Body of pancreas (tissue), 4 donors: Measurements from ENCODE around the gene SLC16A5.

ENCODE experiments used
- POLR2A ChIP-seq, 3 donors: fragments of 450-650 bp; IDR thresholded peaks; one replicate each; pipeline ENCODE4 v1.6.1; 2016; ENCODE audit warnings: antibody characterized with exemption in 3 of 3, mild to moderate bottlenecking in 2 of 3
- TF ChIP-seq, protein P1 (sequence below), 7 experiments: fragments of 450-650 bp in 4 of 7; fragments of 200-600 bp in 3 of 7; sonication (generic) in 3 of 7; IDR thresholded peaks; one replicate each; pipeline ENCODE4 v1.5.1; 2016 to 2019; ENCODE audit warnings: antibody characterized with exemption in 7 of 7

DNA sequence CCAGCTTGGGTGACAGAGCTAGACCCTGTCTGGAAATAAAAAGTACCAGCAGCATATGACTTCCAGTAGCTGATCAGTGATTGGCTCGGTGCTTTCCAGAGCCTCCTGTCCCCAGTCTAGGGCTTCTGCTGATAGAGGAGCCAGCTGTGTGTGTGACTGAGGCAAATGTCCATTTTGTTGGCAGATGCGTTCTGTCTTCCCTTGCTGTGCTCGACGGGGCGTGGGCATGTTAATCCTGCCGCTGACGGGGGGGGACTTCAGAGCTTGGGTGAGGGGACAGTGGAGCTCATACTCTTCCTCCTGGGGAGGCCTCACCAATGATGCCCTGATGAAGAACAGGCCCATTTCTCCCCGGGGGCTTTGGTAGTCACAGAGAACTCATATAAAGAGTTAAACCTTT is 26.1 kb upstream of the SLC16A5 start:
- TF ChIP-seq, protein P1, sequence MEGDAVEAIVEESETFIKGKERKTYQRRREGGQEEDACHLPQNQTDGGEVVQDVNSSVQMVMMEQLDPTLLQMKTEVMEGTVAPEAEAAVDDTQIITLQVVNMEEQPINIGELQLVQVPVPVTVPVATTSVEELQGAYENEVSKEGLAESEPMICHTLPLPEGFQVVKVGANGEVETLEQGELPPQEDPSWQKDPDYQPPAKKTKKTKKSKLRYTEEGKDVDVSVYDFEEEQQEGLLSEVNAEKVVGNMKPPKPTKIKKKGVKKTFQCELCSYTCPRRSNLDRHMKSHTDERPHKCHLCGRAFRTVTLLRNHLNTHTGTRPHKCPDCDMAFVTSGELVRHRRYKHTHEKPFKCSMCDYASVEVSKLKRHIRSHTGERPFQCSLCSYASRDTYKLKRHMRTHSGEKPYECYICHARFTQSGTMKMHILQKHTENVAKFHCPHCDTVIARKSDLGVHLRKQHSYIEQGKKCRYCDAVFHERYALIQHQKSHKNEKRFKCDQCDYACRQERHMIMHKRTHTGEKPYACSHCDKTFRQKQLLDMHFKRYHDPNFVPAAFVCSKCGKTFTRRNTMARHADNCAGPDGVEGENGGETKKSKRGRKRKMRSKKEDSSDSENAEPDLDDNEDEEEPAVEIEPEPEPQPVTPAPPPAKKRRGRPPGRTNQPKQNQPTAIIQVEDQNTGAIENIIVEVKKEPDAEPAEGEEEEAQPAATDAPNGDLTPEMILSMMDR (IDR thresholded peaks at IDR 0.05) = no peak
- TF ChIP-seq POLR2A (IDR thresholded peaks at IDR 0.05) = no peak
